ENCODE measurements around the gene C5orf15.
A peak's percentile ranks its signal among the peaks of the same experiment; 100 is the strongest.
"Not testable (repeated sequence)": the region's sequence is repeated elsewhere in the genome, so short reads cannot be mapped to it uniquely, and the experiment has no call there.

The C5orf15 gene

DNA sequence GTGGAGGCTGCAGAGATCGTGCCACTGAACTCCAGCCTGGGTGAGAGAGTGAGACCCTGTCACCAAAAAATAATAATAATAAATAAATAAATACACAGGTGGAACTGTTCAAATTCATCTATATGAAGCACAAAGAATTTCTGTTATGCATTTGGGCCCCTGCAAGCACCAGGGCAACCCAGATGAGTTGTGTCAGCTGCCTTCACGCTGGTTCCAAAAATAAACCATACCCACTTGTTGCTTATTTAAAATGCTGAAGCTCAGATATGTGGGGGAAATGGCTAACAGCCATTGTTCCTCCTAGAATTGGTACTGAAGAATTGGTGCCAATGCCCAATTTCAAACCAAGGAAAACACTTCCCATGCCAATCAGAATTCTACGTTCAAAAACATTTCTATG lies 10.5 kb upstream of the C5orf15 start:
- peaks cover 11% of the 10 kb centered on the region for H3K36me3 ChIP-seq (replicated peaks; ENCODE audit: low read depth, low read length)
- peak overlapping the region; percentile 87; the same call in 1 of the 2 replicates for H3K27ac ChIP-seq (ENCODE audit: low read length)

DNA sequence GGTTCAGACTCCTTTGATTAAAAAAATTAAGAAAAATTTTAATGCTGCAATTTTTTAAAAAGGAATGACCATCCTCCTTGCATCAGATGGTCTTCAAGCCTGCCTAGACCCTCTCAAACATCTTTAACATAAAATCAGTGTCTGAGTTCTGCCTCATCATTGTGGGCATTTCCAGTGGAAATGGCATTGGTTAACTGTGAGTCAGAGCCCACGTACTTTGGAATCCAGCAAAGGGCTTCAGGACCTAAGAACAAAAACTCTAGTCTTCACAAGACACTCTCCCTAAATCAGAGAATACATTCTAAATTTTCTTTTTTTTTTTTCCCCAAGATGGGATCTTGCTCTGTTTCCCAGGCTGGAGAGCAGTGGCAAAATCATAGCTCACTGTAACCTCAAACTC lies 9.4 kb upstream of the C5orf15 start:
- H4K20me1 ChIP-seq (ENCODE audit: insufficient read depth, low read length) = no peaks in the 10 kb centered on the region

More for the DNA sequence above, 10.5 kb upstream of the C5orf15 start:
- TF ChIP-seq, protein P1, sequence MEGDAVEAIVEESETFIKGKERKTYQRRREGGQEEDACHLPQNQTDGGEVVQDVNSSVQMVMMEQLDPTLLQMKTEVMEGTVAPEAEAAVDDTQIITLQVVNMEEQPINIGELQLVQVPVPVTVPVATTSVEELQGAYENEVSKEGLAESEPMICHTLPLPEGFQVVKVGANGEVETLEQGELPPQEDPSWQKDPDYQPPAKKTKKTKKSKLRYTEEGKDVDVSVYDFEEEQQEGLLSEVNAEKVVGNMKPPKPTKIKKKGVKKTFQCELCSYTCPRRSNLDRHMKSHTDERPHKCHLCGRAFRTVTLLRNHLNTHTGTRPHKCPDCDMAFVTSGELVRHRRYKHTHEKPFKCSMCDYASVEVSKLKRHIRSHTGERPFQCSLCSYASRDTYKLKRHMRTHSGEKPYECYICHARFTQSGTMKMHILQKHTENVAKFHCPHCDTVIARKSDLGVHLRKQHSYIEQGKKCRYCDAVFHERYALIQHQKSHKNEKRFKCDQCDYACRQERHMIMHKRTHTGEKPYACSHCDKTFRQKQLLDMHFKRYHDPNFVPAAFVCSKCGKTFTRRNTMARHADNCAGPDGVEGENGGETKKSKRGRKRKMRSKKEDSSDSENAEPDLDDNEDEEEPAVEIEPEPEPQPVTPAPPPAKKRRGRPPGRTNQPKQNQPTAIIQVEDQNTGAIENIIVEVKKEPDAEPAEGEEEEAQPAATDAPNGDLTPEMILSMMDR (IDR thresholded peaks at IDR 0.05; ENCODE audit: low read depth, low read length) = no peak
- no peak for TF ChIP-seq EZH2phosphoT487 (IDR thresholded peaks at IDR 0.05; ENCODE audit: low read depth)
- Histone ChIP-seq H3K27me3 (ENCODE audit: low read depth, low read length) (no peaks in the 10 kb centered on the region), H3K4me2 (ENCODE audit: low read length) (no peak overlapping the region), H3K79me2 (ENCODE audit: low read length) (peaks cover 42% of the 10 kb centered on the region), H3K4me3 (ENCODE audit: low read length) (no peak overlapping the region), H4K20me1 (ENCODE audit: insufficient read depth, low read length) (no peaks in the 10 kb centered on the region), H3K9me3 (ENCODE audit: insufficient read depth, low read length) (no peaks in the 10 kb centered on the region), H3K9ac (ENCODE audit: low read length) (no peak overlapping the region), H3K4me1 (ENCODE audit: low read length) (peaks cover 29% of the 10 kb centered on the region), H2AFZ (ENCODE audit: low read depth, low read length) (no peak overlapping the region)

DNA sequence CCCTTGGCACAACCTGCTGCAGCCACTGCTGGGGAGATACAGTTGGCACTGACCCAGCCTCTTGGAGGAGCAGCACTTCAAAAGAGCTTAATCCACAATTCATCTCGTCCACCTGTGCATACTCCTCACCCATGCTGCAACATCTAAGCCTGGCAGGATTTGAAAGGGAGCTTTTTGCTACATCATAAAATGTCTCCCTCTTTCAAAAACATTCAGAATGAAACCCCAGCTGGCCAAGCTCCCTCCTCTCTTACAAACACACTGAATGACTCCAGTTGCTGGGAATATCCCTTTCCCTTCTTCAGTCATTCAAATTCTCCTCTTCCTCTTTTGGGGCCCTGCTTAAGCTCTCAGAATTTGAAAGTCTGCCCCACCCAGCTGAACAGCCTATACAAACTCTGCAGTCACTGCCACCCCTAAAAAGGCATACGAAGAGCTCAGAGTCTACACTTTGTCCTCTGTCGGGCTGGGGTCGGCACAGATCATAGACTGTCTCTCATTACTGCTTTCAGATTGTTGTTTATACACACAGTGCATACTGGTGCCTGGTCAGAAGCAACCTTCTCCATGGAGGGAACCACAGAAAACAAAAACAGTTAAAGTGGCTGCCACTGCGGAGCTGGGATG lies 8.8 kb upstream of the C5orf15 start:
- Histone ChIP-seq H3K27ac (ENCODE audit: low read length) (peak overlapping the region; percentile 87), H3K4me3 (ENCODE audit: low read length) (peak overlapping the region; percentile 36), H3K4me1 (ENCODE audit: low read length) (peaks cover 29% of the 10 kb centered on the region), H3K9me3 (ENCODE audit: insufficient read depth, low read length) (no peaks in the 10 kb centered on the region), H4K20me1 (ENCODE audit: insufficient read depth, low read length) (no peaks in the 10 kb centered on the region), H2AFZ (ENCODE audit: low read depth, low read length) (no peak overlapping the region), H3K27me3 (ENCODE audit: low read depth, low read length) (no peaks in the 10 kb centered on the region), H3K36me3 (replicated peaks; ENCODE audit: low read depth, low read length) (peaks cover 14% of the 10 kb centered on the region), H3K9ac (ENCODE audit: low read length) (peak overlapping the region; percentile 54), H3K79me2 (ENCODE audit: low read length) (peaks cover 36% of the 10 kb centered on the region), H3K4me2 (ENCODE audit: low read length) (peak overlapping the region; percentile 69)
- TF ChIP-seq EZH2phosphoT487 (IDR thresholded peaks at IDR 0.05; ENCODE audit: low read depth) = no peak
- TF ChIP-seq, protein P1 (IDR thresholded peaks at IDR 0.05; ENCODE audit: low read depth, low read length) = no peak

More for the DNA sequence above, 9.4 kb upstream of the C5orf15 start:
- Histone ChIP-seq H3K27me3 (ENCODE audit: low read depth, low read length) (no peaks in the 10 kb centered on the region), H3K4me2 (ENCODE audit: low read length) (peak overlapping the region; percentile 69), H3K4me3 (ENCODE audit: low read length) (peak overlapping the region; percentile 36), H3K27ac (ENCODE audit: low read length) (peak overlapping the region; percentile 87), H2AFZ (ENCODE audit: low read depth, low read length) (no peak overlapping the region), H3K36me3 (replicated peaks; ENCODE audit: low read depth, low read length) (peaks cover 14% of the 10 kb centered on the region), H3K79me2 (ENCODE audit: low read length) (peaks cover 36% of the 10 kb centered on the region), H3K4me1 (ENCODE audit: low read length) (peaks cover 29% of the 10 kb centered on the region), H3K9me3 (ENCODE audit: insufficient read depth, low read length) (no peaks in the 10 kb centered on the region), H3K9ac (ENCODE audit: low read length) (peak overlapping the region; percentile 54)
- TF ChIP-seq, protein P1 (IDR thresholded peaks at IDR 0.05; ENCODE audit: low read depth, low read length) = no peak
- no peak for TF ChIP-seq EZH2phosphoT487 (IDR thresholded peaks at IDR 0.05; ENCODE audit: low read depth)

DNA sequence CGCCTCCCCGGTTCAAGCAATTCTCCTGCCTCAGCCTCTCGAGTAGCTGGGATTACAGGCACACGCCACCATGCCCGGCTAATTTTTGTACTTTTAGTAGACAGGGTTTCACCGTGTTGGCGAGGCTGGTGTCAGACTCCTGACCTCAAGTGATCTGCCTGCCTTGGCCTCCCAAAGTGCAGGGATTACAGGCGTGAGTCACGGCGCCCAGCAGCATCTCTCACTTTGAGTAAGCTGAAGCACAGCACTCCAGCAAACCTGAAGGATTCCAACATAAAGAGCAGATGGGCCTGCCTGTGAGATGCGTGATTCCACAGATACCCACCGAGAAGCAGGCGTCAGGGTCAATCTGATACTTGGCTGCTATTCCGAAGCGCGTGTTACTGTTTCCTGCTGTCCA lies 7.1 kb upstream of the C5orf15 start:
- Histone ChIP-seq H3K79me2 (ENCODE audit: low read length) (peaks cover 26% of the 10 kb centered on the region), H3K36me3 (replicated peaks; ENCODE audit: low read depth, low read length) (peaks cover 20% of the 10 kb centered on the region), H3K4me1 (ENCODE audit: low read length) (peaks cover 29% of the 10 kb centered on the region)
- not testable (repeated sequence) for H3K27ac ChIP-seq (ENCODE audit: low read length); H3K4me3 ChIP-seq (ENCODE audit: low read length); H4K20me1 ChIP-seq (ENCODE audit: insufficient read depth, low read length); H3K27me3 ChIP-seq (ENCODE audit: low read depth, low read length); H3K9ac ChIP-seq (ENCODE audit: low read length); H3K9me3 ChIP-seq (ENCODE audit: insufficient read depth, low read length); H3K4me2 ChIP-seq (ENCODE audit: low read length); H2AFZ ChIP-seq (ENCODE audit: low read depth, low read length)
